SK-N-SH (cell line): ENCODE results near the gene MAN1A1. TPM values are rescaled to one million over a fixed set of nuclear protein-coding genes. Genes with fewer than 3 reads are reported as not detected.

Source experiments
- CTCF ChIA-PET: fragments of 300-600, 350-600 bp; formaldehyde crosslinking; extraction: SDS; loops from one replicate; lab custom pipeline; 2021; lab: Yijun Ruan, JAX
- POLR2A ChIA-PET: fragments of 350-600 bp; sonication (Branson Sonifier 250); formaldehyde crosslinking; extraction: SDS; loops from one replicate; lab custom pipeline; 2020; ENCODE audit warnings: antibody characterized with exemption, inconsistent platforms; lab: Yijun Ruan, JAX
- DNase-seq: peaks from one replicate; pipeline ENCODE4 v3.0.0; 2012
- H2AFZ ChIP-seq: fragments of 200-600 bp; sonication (generic); 2 replicates; pipeline ENCODE4 v1.8.1; 2016; ENCODE audit warnings: antibody characterized with exemption, mild to moderate bottlenecking, low read depth
- H3F3A ChIP-seq: fragments of 200-600 bp; sonication (generic); replicated peaks from 2 replicates; pipeline ENCODE3; 2016; ENCODE audit warnings: antibody characterized with exemption, mild to moderate bottlenecking; ENCODE audit not compliant: insufficient read depth
- H3K27ac ChIP-seq, 2 experiments: fragments of 200-500 bp in 1 of 2; fragments of 200-600 bp in 1 of 2; sonication (Bioruptor generic) in 1 of 2; sonication (generic), shearing (Covaris generic) in 1 of 2; 2 replicates each; pipeline versions ENCODE4 v1.5.1 to v1.6.1; 2014 to 2016; ENCODE audit warnings: low read depth in 2 of 2, inconsistent platforms in 1 of 2, low read length in 1 of 2, mild to moderate bottlenecking in 1 of 2, mixed read lengths in 1 of 2
- H3K27me3 ChIP-seq: fragments of 200-600 bp; sonication (generic), shearing (Covaris generic); 2 replicates; pipeline ENCODE4 v1.6.1; 2016; ENCODE audit warnings: mixed run types; ENCODE audit not compliant: insufficient read depth
- H3K36me3 ChIP-seq, 2 experiments: fragments of 200-500 bp in 1 of 2; fragments of 200-600 bp in 1 of 2; sonication (Bioruptor generic) in 1 of 2; sonication (generic) in 1 of 2; replicated peaks in 1 of 2; 2 replicates each; pipeline versions ENCODE3 to v1.5.1; 2014 to 2016; ENCODE audit warnings: low read length in 1 of 2, mild to moderate bottlenecking in 1 of 2; ENCODE audit not compliant: insufficient read depth in 2 of 2, control insufficient read depth in 1 of 2
- H3K4me1 ChIP-seq, 2 experiments: fragments of 200-500 bp in 1 of 2; fragments of 200-600 bp in 1 of 2; sonication (Bioruptor generic) in 1 of 2; sonication (generic), shearing (Covaris generic) in 1 of 2; 2 replicates each; pipeline versions ENCODE4 v1.5.1 to v1.6.1; 2014 to 2016; ENCODE audit warnings: low read depth in 1 of 2, low read length in 1 of 2, mixed run types in 1 of 2; ENCODE audit not compliant: insufficient read depth in 2 of 2, control insufficient read depth in 1 of 2
- H3K4me2 ChIP-seq: fragments of 200-600 bp; sonication (generic), shearing (Covaris generic); 2 replicates; pipeline ENCODE4 v1.6.1; 2017; ENCODE audit warnings: mixed run types
- H3K4me3 ChIP-seq, 2 experiments: fragments of 200-500 bp in 1 of 2; fragments of 200-600 bp in 1 of 2; sonication (Bioruptor generic) in 1 of 2; sonication (generic), shearing (Covaris generic) in 1 of 2; 2 replicates each; pipeline versions ENCODE4 v1.5.1 to v1.8.1; 2014 to 2016; ENCODE audit warnings: low read depth in 2 of 2, inconsistent platforms in 1 of 2, low read length in 1 of 2, mild to moderate bottlenecking in 1 of 2, mixed read lengths in 1 of 2, moderate library complexity in 1 of 2
- H3K79me2 ChIP-seq: fragments of 200-600 bp; sonication (generic); 2 replicates; pipeline ENCODE4 v1.8.1; 2017; ENCODE audit warnings: mild to moderate bottlenecking; ENCODE audit not compliant: insufficient read depth
- H3K9ac ChIP-seq: fragments of 200-600 bp; sonication (generic); 2 replicates; pipeline ENCODE4 v1.6.1; 2017; ENCODE audit warnings: mixed run types
- H3K9me2 ChIP-seq: fragments of 200-600 bp; sonication (generic); 2 replicates; pipeline ENCODE4 v1.6.1; 2017; ENCODE audit warnings: mixed run types
- H3K9me3 ChIP-seq: fragments of 200-600 bp; sonication (generic); 2 replicates; pipeline ENCODE4 v1.6.1; 2017; ENCODE audit warnings: mixed run types, mild to moderate bottlenecking, moderate library complexity
- H4K20me1 ChIP-seq: fragments of 200-600 bp; sonication (generic); 2 replicates; pipeline ENCODE4 v1.6.1; 2017; ENCODE audit warnings: mild to moderate bottlenecking, mixed run types; ENCODE audit not compliant: insufficient read depth
- CHD2 ChIP-seq: fragments of 150-350 bp; IDR thresholded peaks from 2 replicates; pipeline ENCODE4 v1.6.1; 2018; ENCODE audit warnings: low read length; ENCODE audit not compliant: partially characterized antibody
- CTCF ChIP-seq: fragments of 200-600 bp; sonication (generic); IDR thresholded peaks from 2 replicates; pipeline ENCODE4 v1.6.1; 2017; ENCODE audit warnings: antibody characterized with exemption, mild to moderate bottlenecking, moderate library complexity
- ELF1 ChIP-seq: IDR thresholded peaks from 2 replicates; pipeline ENCODE4 v1.4.0; 2012
- IRF3 ChIP-seq: fragments of 150-350 bp; IDR thresholded peaks from 2 replicates; pipeline ENCODE4 v1.6.1; 2016; ENCODE audit warnings: mild to moderate bottlenecking, low read depth, low read length
- JUND ChIP-seq: IDR thresholded peaks from 2 replicates; pipeline ENCODE4 v1.4.0; 2012
- NFIC ChIP-seq: IDR thresholded peaks from 2 replicates; pipeline ENCODE4 v1.4.0; 2012; ENCODE audit warnings: borderline replicate concordance
- NRF1 ChIP-seq: IDR thresholded peaks from 2 replicates; pipeline ENCODE4 v1.6.1; 2012; ENCODE audit warnings: low read depth, mild to moderate bottlenecking, low read length
- POLR2AphosphoS5 ChIP-seq: IDR thresholded peaks from 2 replicates; pipeline ENCODE4 v1.6.1; 2012; ENCODE audit warnings: low read depth, low read length
- RAD21 ChIP-seq: IDR thresholded peaks from 2 replicates; pipeline ENCODE4 v1.6.1; 2012; ENCODE audit warnings: mild to moderate bottlenecking, low read length
- RCOR1 ChIP-seq: fragments of 150-350 bp; IDR thresholded peaks from 2 replicates; pipeline ENCODE4 v1.6.1; 2017; ENCODE audit warnings: antibody characterized with exemption, low read length
- REST ChIP-seq: IDR thresholded peaks from 2 replicates; pipeline ENCODE4 v1.6.1; 2012; ENCODE audit warnings: mild to moderate bottlenecking, low read depth, low read length, moderate library complexity
- RFX5 ChIP-seq: IDR thresholded peaks from 2 replicates; pipeline ENCODE4 v1.6.1; 2012; ENCODE audit warnings: mild to moderate bottlenecking, improper control_type of control experiment, low read length
- SIN3A ChIP-seq: IDR thresholded peaks from 2 replicates; pipeline ENCODE4 v1.6.1; 2012; ENCODE audit warnings: low read depth, mild to moderate bottlenecking, low read length, moderate library complexity, borderline replicate concordance
- SMC3 ChIP-seq: IDR thresholded peaks from 2 replicates; pipeline ENCODE4 v1.6.1; 2012; ENCODE audit warnings: low read depth, low read length, improper control_type of control experiment
- TCF12 ChIP-seq: IDR thresholded peaks from 2 replicates; pipeline ENCODE4 v1.4.0; 2012
- ZBTB33 ChIP-seq: IDR thresholded peaks from 2 replicates; pipeline ENCODE4 v1.4.0; 2012; ENCODE audit warnings: low read depth, borderline replicate concordance
- WGBS: methylation state at CpG from one replicate; pipeline ENCODE4 v1.1.6; 2017; ENCODE audit warnings: low lambda C conversion rate; 5-methylcytosine and 5-hydroxymethylcytosine counted together
- polyA plus RNA-seq, 3 experiments: library from polyadenylated mRNA; depleted of rRNA; stranded (reverse); fragments of >200 nt; gene quantifications; 2 replicates each; pipeline ENCODE4 v1.2.3, GENCODE V29; 2012
- TF ChIP-seq, protein P1 (sequence below): IDR thresholded peaks from 2 replicates; pipeline ENCODE4; 2012
- TF ChIP-seq, protein P2 (sequence below): fragments of 150-350 bp; IDR thresholded peaks from 2 replicates; pipeline ENCODE4 v1.6.1; 2017; ENCODE audit warnings: antibody characterized with exemption, low read length, low read depth, borderline replicate concordance

The MAN1A1 gene
- polyA plus RNA-seq, 1 of the 3 experiments (the other 2 are of a cell fraction) = 28.0 TPM

- H3K27me3 ChIP-seq = no peaks in the 10 kb centered on the region
- H2AFZ ChIP-seq = no peak overlapping the region
- ChIA-PET POLR2A (no interaction called here), CTCF (interaction anchor here (1.2 to 2.9 kb wide), 3 partner anchors 10 to 208 kb away, joined by 5 to 11 read pairs (median 5); no protein-coding TSS in a partner anchor)
- H3K79me2 ChIP-seq = no peaks in the 10 kb centered on the region
- no peaks in the 10 kb centered on the region for H3K9me2 ChIP-seq
- no peaks in the 10 kb centered on the region for H3K36me3 ChIP-seq
- H3K4me3 ChIP-seq = no peak overlapping the region
- 92% methylated on average over 5 of the region's 5 CpGs for WGBS
- DNase-seq = no peak
- H3K9me3 ChIP-seq = no peaks in the 10 kb centered on the region
- H3F3A ChIP-seq = peaks cover 10% of the 10 kb centered on the region
- H3K27ac ChIP-seq = no peak overlapping the region
- no peak for TF ChIP-seq CTCF
- no peak for TF ChIP-seq ELF1
- no peak for TF ChIP-seq JUND
- no peak for TF ChIP-seq RCOR1
- TF ChIP-seq RFX5 = no peak
- no peak for TF ChIP-seq TCF12
- TF ChIP-seq ZBTB33 = no peak
- no peak for TF ChIP-seq CHD2
- TF ChIP-seq, protein P1, sequence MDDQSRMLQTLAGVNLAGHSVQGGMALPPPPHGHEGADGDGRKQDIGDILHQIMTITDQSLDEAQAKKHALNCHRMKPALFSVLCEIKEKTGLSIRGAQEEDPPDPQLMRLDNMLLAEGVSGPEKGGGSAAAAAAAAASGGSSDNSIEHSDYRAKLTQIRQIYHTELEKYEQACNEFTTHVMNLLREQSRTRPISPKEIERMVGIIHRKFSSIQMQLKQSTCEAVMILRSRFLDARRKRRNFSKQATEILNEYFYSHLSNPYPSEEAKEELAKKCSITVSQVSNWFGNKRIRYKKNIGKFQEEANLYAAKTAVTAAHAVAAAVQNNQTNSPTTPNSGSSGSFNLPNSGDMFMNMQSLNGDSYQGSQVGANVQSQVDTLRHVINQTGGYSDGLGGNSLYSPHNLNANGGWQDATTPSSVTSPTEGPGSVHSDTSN = no peak
- TF ChIP-seq NFIC = no peak
- no peak for TF ChIP-seq IRF3
- no peak for TF ChIP-seq NRF1
- TF ChIP-seq, protein P2, sequence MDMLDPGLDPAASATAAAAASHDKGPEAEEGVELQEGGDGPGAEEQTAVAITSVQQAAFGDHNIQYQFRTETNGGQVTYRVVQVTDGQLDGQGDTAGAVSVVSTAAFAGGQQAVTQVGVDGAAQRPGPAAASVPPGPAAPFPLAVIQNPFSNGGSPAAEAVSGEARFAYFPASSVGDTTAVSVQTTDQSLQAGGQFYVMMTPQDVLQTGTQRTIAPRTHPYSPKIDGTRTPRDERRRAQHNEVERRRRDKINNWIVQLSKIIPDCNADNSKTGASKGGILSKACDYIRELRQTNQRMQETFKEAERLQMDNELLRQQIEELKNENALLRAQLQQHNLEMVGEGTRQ = no peak
- TF ChIP-seq POLR2AphosphoS5 = no peak
- no peak for TF ChIP-seq RAD21
- no peak for TF ChIP-seq SIN3A
- no peak for TF ChIP-seq REST
- no peak for TF ChIP-seq SMC3
- no peak overlapping the region for H3K4me2 ChIP-seq
- peaks cover 9 to 11% of the 10 kb centered on the region in 2 experiments for H3K4me1 ChIP-seq
- no peaks in the 10 kb centered on the region for H4K20me1 ChIP-seq
- no peak overlapping the region for H3K9ac ChIP-seq
Observed at GRCh38 chr6:119142637-119143036, 206.9 kb downstream of the MAN1A1 start.
